GM23338 (cell line): ENCODE results near the gene MOGAT2. TPM values are rescaled to one million over a fixed set of nuclear protein-coding genes. Genes with fewer than 3 reads are reported as not detected.

ENCODE experiments used
- ATAC-seq: fragments of 200-7000 bp; cut with Tn5 transposase; 3 replicates; pipeline ENCODE4 v1.9.1; 2020
- DNase-seq: peaks from one replicate; pipeline ENCODE4 v3.0.0-alpha.2; 2015; ENCODE audit warnings: low spot score
- H2AFZ ChIP-seq: fragments of 200-600 bp; sonication (generic); 2 replicates; pipeline ENCODE4 v1.8.0; 2016; ENCODE audit warnings: antibody characterized with exemption, mild to moderate bottlenecking, moderate library complexity
- H3F3A ChIP-seq: fragments of 200-600 bp; sonication (generic); replicated peaks from 2 replicates; pipeline ENCODE4 v1.8.0; 2017; ENCODE audit warnings: antibody characterized with exemption, mixed run types, low read depth
- H3K27ac ChIP-seq: fragments of 200-600 bp; sonication (generic); 2 replicates; pipeline ENCODE4 v1.6.1; 2016; ENCODE audit warnings: low read depth
- H3K27me3 ChIP-seq: fragments of 200-600 bp; sonication (generic); 2 replicates; pipeline ENCODE4 v1.8.0; 2016; ENCODE audit warnings: mild to moderate bottlenecking, mixed run types, moderate library complexity; ENCODE audit not compliant: insufficient read depth
- H3K36me3 ChIP-seq: fragments of 200-600 bp; sonication (generic); 2 replicates; pipeline ENCODE4 v1.8.0; 2016; ENCODE audit warnings: mild to moderate bottlenecking; ENCODE audit not compliant: insufficient read depth
- H3K4me1 ChIP-seq: fragments of 200-600 bp; sonication (generic); 2 replicates; pipeline ENCODE4 v1.8.0; 2016; ENCODE audit warnings: mild to moderate bottlenecking, moderate library complexity; ENCODE audit not compliant: insufficient read depth
- H3K4me2 ChIP-seq: fragments of 200-600 bp; sonication (generic); 2 replicates; pipeline ENCODE4 v1.7.1; 2017; ENCODE audit warnings: mixed run types
- H3K4me3 ChIP-seq: fragments of 200-600 bp; sonication (generic); 2 replicates; pipeline ENCODE4 v1.6.1; 2016; ENCODE audit warnings: mixed run types
- H3K79me2 ChIP-seq: fragments of 200-600 bp; sonication (generic); replicated peaks from 2 replicates; pipeline ENCODE4 v1.8.0; 2017; ENCODE audit warnings: mild to moderate bottlenecking; ENCODE audit not compliant: insufficient read depth
- H3K9me2 ChIP-seq: fragments of 200-600 bp; sonication (generic); 2 replicates; pipeline ENCODE4 v1.8.0; 2017; ENCODE audit not compliant: insufficient read depth
- H4K20me1 ChIP-seq: fragments of 200-600 bp; sonication (generic); replicated peaks from 2 replicates; pipeline ENCODE4 v1.8.0; 2017; ENCODE audit warnings: mild to moderate bottlenecking; ENCODE audit not compliant: insufficient read depth
- H3K27ac Mint-ChIP-seq: 2 replicates; pipeline ENCODE4 v1.8.0; 2020; ENCODE audit warnings: inconsistent platforms, mild to moderate bottlenecking, moderate library complexity, mixed read lengths
- H3K27me3 Mint-ChIP-seq: 3 replicates; pipeline ENCODE4 v1.8.0; 2022; ENCODE audit warnings: low read depth, mild to moderate bottlenecking, moderate library complexity, mixed read lengths, inconsistent platforms; ENCODE audit not compliant: insufficient read depth, poor library complexity
- H3K36me3 Mint-ChIP-seq: 3 replicates; pipeline ENCODE4 v1.8.0; 2021; ENCODE audit warnings: low read depth, mild to moderate bottlenecking, inconsistent platforms, moderate library complexity, mixed read lengths
- H3K4me1 Mint-ChIP-seq: 3 replicates; pipeline ENCODE4 v1.8.0; 2020; ENCODE audit warnings: mild to moderate bottlenecking, inconsistent platforms, mixed read lengths
- H3K4me3 Mint-ChIP-seq: 3 replicates; pipeline ENCODE4 v1.8.0; 2021; ENCODE audit warnings: moderate library complexity, mild to moderate bottlenecking, inconsistent platforms, mixed read lengths
- H3K9me3 Mint-ChIP-seq: 3 replicates; pipeline ENCODE4 v1.8.0; 2020; ENCODE audit warnings: moderate library complexity, mild to moderate bottlenecking, inconsistent platforms, mixed read lengths
- EZH2 ChIP-seq: fragments of 200-600 bp; sonication (generic); IDR thresholded peaks from one replicate; pipeline ENCODE4 v1.8.0; 2017; ENCODE audit warnings: antibody characterized with exemption, mild to moderate bottlenecking, low read depth; ENCODE audit not compliant: unreplicated experiment
- JUNB ChIP-seq: IDR thresholded peaks from one replicate; pipeline ENCODE4 v1.6.1; 2016; ENCODE audit warnings: antibody characterized with exemption; ENCODE audit not compliant: unreplicated experiment
- NANOG ChIP-seq: IDR thresholded peaks from 2 replicates; pipeline ENCODE4 v1.6.1; 2016; ENCODE audit warnings: antibody characterized with exemption, borderline replicate concordance
- REST ChIP-seq: IDR thresholded peaks from one replicate; pipeline ENCODE4 v1.6.1; 2018; ENCODE audit warnings: antibody characterized with exemption; ENCODE audit not compliant: unreplicated experiment
- STAT1 ChIP-seq: IDR thresholded peaks from one replicate; pipeline ENCODE4 v1.6.1; 2016; ENCODE audit warnings: antibody characterized with exemption; ENCODE audit not compliant: unreplicated experiment
- ZNF114 ChIP-seq: fragments of 250-450 bp; sonication (Bioruptor Pico); IDR thresholded peaks from 2 replicates; pipeline ENCODE4 v1.5.0; 2020; ENCODE audit warnings: mild to moderate bottlenecking, moderate library complexity
- ZNF462 ChIP-seq: fragments of 250-450 bp; sonication (Bioruptor Pico); IDR thresholded peaks from 2 replicates; pipeline ENCODE4 v1.5.0; 2020; ENCODE audit warnings: mild to moderate bottlenecking, moderate library complexity
- polyA plus RNA-seq: library from polyadenylated mRNA; unstranded; fragments of >200 nt; fragmentation: Nextera tagmentation; extraction: Ambion mirVana; gene quantifications from 2 replicates; pipeline ENCODE4 v1.2.1, GENCODE V29; 2016
- total RNA-seq: library from RNA; depleted of rRNA; stranded (reverse); fragments of >200 nt; shearing (Covaris generic); gene quantifications from 2 replicates; pipeline ENCODE4 v1.2.3, GENCODE V29; 2014

The MOGAT2 gene
- total and polyA plus RNA-seq, 2 experiments from 2014 or later = not detected

GRCh38 chr11:75777461-75778110 lies 59.9 kb downstream of the MOGAT2 start:
- no peaks in the 10 kb centered on the region for H3K36me3 ChIP-seq
- H3K4me3 Mint-ChIP-seq = no peak overlapping the region
- no peak for DNase-seq
- no peak overlapping the region for H3K27ac ChIP-seq
- TF ChIP-seq ZNF114 (CRISPR knock-in tag) = no peak
- peaks cover 12% of the 10 kb centered on the region; the same call in 1 of the 2 replicates for H3K4me1 ChIP-seq
- H3K36me3 Mint-ChIP-seq = no peaks in the 10 kb centered on the region; the same call in 2 of the 3 replicates
- no peak overlapping the region for H3K4me3 ChIP-seq
- H3K79me2 ChIP-seq = no peaks in the 10 kb centered on the region
- H3K27me3 Mint-ChIP-seq = peaks cover 8% of the 10 kb centered on the region
- H3F3A ChIP-seq = no peaks in the 10 kb centered on the region
- no peaks in the 10 kb centered on the region for H3K9me3 Mint-ChIP-seq
- no peak overlapping the region for H3K4me2 ChIP-seq
- H2AFZ ChIP-seq = no peak overlapping the region
- ATAC-seq = no peak
- H3K9me2 ChIP-seq = no peaks in the 10 kb centered on the region
- H3K4me1 Mint-ChIP-seq = peaks cover 14% of the 10 kb centered on the region
- H4K20me1 ChIP-seq = no peaks in the 10 kb centered on the region; the same call in 1 of the 2 replicates
- H3K27ac Mint-ChIP-seq = no peak overlapping the region
- H3K27me3 ChIP-seq = no peaks in the 10 kb centered on the region

- Histone ChIP-seq H3K4me3 (no peak overlapping the region), H3K4me2 (no peak overlapping the region), H3K4me1 (peaks cover 12% of the 10 kb centered on the region; the same call in 1 of the 2 replicates), H3K36me3 (no peaks in the 10 kb centered on the region), H3K27me3 (no peaks in the 10 kb centered on the region), H2AFZ (no peak overlapping the region), H3K9me2 (no peaks in the 10 kb centered on the region), H3K79me2 (no peaks in the 10 kb centered on the region), H4K20me1 (no peaks in the 10 kb centered on the region; the same call in 1 of the 2 replicates), H3K27ac (no peak overlapping the region), H3F3A (no peaks in the 10 kb centered on the region)
- TF ChIP-seq EZH2 = no peak
- TF ChIP-seq JUNB = no peak
- no peak for TF ChIP-seq NANOG
- TF ChIP-seq REST = no peak
- Mint-ChIP-seq H3K27me3 (peaks cover 8% of the 10 kb centered on the region), H3K4me3 (no peak overlapping the region), H3K4me1 (peaks cover 14% of the 10 kb centered on the region), H3K27ac (no peak overlapping the region), H3K36me3 (no peaks in the 10 kb centered on the region), H3K9me3 (no peaks in the 10 kb centered on the region)
- no peak for DNase-seq
- no peak for ATAC-seq
These were observed 61.3 kb downstream of the MOGAT2 start for GRCh38 chr11:75778962-75779361.

- Mint-ChIP-seq H3K4me3 (no peak overlapping the region), H3K4me1 (peaks cover 11% of the 10 kb centered on the region), H3K27ac (no peak overlapping the region), H3K27me3 (peaks cover 7% of the 10 kb centered on the region), H3K9me3 (no peaks in the 10 kb centered on the region), H3K36me3 (no peaks in the 10 kb centered on the region)
- no peaks in the 10 kb centered on the region for H3K9me2 ChIP-seq
- H3F3A ChIP-seq = no peaks in the 10 kb centered on the region
- H4K20me1 ChIP-seq = no peaks in the 10 kb centered on the region; the same call in 1 of the 2 replicates
- ATAC-seq (no peak), DNase-seq (no peak)
- no peak overlapping the region for H2AFZ ChIP-seq
- H3K27me3 ChIP-seq = no peaks in the 10 kb centered on the region
- H3K36me3 ChIP-seq = no peaks in the 10 kb centered on the region
- H3K27ac ChIP-seq = no peak overlapping the region
- H3K4me3 ChIP-seq = no peak overlapping the region
- no peak overlapping the region for H3K4me2 ChIP-seq
- H3K4me1 ChIP-seq = peaks cover 7% of the 10 kb centered on the region; the same call in 1 of the 2 replicates
- no peaks in the 10 kb centered on the region for H3K79me2 ChIP-seq
- TF ChIP-seq JUNB (no peak), STAT1 (no peak), ZNF462 (CRISPR knock-in tag) (no peak)
These were observed 62.3 kb downstream of the MOGAT2 start for GRCh38 chr11:75779960-75780359.
